Hepatocyte (in vitro differentiated cells): Measurements from ENCODE around the gene SPRY4. TPM values are rescaled to one million over a fixed set of nuclear protein-coding genes. Genes with fewer than 3 reads are reported as not detected.
"Not testable (repeated sequence)": the region's sequence is repeated elsewhere in the genome, so short reads cannot be mapped to it uniquely, and the experiment has no call there.

Experiments used
- DNase-seq: peaks from one replicate; pipeline ENCODE4 v3.0.0-alpha.2; 2016; ENCODE audit warnings: low spot score
- H2AFZ ChIP-seq: fragments of 200-600 bp; sonication (generic); 2 replicates; pipeline ENCODE4 v1.6.0; 2016; ENCODE audit warnings: antibody characterized with exemption, mild to moderate bottlenecking
- H3K27ac ChIP-seq: fragments of 200-600 bp; sonication (generic); 2 replicates; pipeline ENCODE4 v1.5.1; 2016; ENCODE audit warnings: mild to moderate bottlenecking
- H3K27me3 ChIP-seq: fragments of 200-600 bp; sonication (generic); 2 replicates; pipeline ENCODE4 v1.6.1; 2016
- H3K36me3 ChIP-seq: fragments of 200-600 bp; sonication (generic); replicated peaks from 2 replicates; pipeline ENCODE4 v1.5.1; 2016; ENCODE audit warnings: low read depth; ENCODE audit not compliant: insufficient read depth
- H3K4me1 ChIP-seq: fragments of 200-600 bp; sonication (generic); 2 replicates; pipeline ENCODE4 v1.5.1; 2016; ENCODE audit warnings: mild to moderate bottlenecking, moderate library complexity; ENCODE audit not compliant: insufficient read depth
- H3K4me2 ChIP-seq: fragments of 200-600 bp; sonication (generic); 2 replicates; pipeline ENCODE4 v1.6.0; 2016
- H3K4me3 ChIP-seq: fragments of 200-600 bp; sonication (generic); 2 replicates; pipeline ENCODE4 v1.5.1; 2016; ENCODE audit warnings: mild to moderate bottlenecking
- H3K79me2 ChIP-seq: fragments of 200-600 bp; sonication (generic); 2 replicates; pipeline ENCODE4 v1.6.0; 2017; ENCODE audit warnings: mild to moderate bottlenecking
- H3K9me2 ChIP-seq: fragments of 200-600 bp; sonication (generic); replicated peaks from 2 replicates; pipeline ENCODE4 v1.6.0; 2017; ENCODE audit warnings: mild to moderate bottlenecking; ENCODE audit not compliant: insufficient read depth
- H3K9me3 ChIP-seq: fragments of 200-600 bp; sonication (generic); 2 replicates; pipeline ENCODE4 v1.5.1; 2016; ENCODE audit warnings: low read depth, mild to moderate bottlenecking
- H4K20me1 ChIP-seq: fragments of 200-600 bp; sonication (generic); 2 replicates; pipeline ENCODE4 v1.6.0; 2016; ENCODE audit warnings: mild to moderate bottlenecking; ENCODE audit not compliant: insufficient read depth, poor library complexity, severe bottlenecking
- CTCF ChIP-seq: fragments of 200-600 bp; sonication (generic); IDR thresholded peaks from 2 replicates; pipeline ENCODE4 v1.5.1; 2016; ENCODE audit warnings: antibody characterized with exemption, mild to moderate bottlenecking; ENCODE audit not compliant: poor library complexity
- EZH2 ChIP-seq: fragments of 200-600 bp; sonication (generic); IDR thresholded peaks from 2 replicates; pipeline ENCODE4 v1.6.1; 2016; ENCODE audit warnings: antibody characterized with exemption, mild to moderate bottlenecking, borderline replicate concordance
- EZH2phosphoT487 ChIP-seq: fragments of 200-600 bp; sonication (generic); IDR thresholded peaks from one replicate; pipeline ENCODE4 v1.6.1; 2018; ENCODE audit warnings: antibody characterized with exemption, mild to moderate bottlenecking, low read depth, moderate library complexity; ENCODE audit not compliant: unreplicated experiment, severe bottlenecking
- WGBS: methylation state at CpG from one replicate; pipeline ENCODE4 v1.1.6; 2016; ENCODE audit warnings: low lambda C conversion rate; ENCODE audit errors: missing lambda C conversion rate; 5-methylcytosine and 5-hydroxymethylcytosine counted together
- polyA plus RNA-seq: library from polyadenylated mRNA; unstranded; fragments of >200 nt; fragmentation: Nextera tagmentation; extraction: Ambion mirVana; gene quantifications from 2 replicates; pipeline ENCODE4 v1.2.1, GENCODE V29; 2016
- total RNA-seq: library from RNA; depleted of rRNA; stranded (reverse); fragments of >200 nt; gene quantifications from 2 replicates; pipeline ENCODE4 v1.2.3, GENCODE V29; 2014

The SPRY4 gene
- total and polyA plus RNA-seq, 2 experiments from 2014 or later: 7.2 to 8.5 TPM

- TF ChIP-seq EZH2: no peak
- TF ChIP-seq CTCF: no peak
- TF ChIP-seq EZH2phosphoT487: no peak
- no peaks in the 10 kb centered on the region for H4K20me1 ChIP-seq
- no peak for DNase-seq
- H3K27ac ChIP-seq: no peak overlapping the region
- no peaks in the 10 kb centered on the region for H3K79me2 ChIP-seq
- no peak overlapping the region for H2AFZ ChIP-seq
- no peaks in the 10 kb centered on the region for H3K36me3 ChIP-seq
- no peaks in the 10 kb centered on the region for H3K9me2 ChIP-seq
- peaks cover under 1% of the 10 kb centered on the region for H3K4me1 ChIP-seq
- no peak overlapping the region for H3K4me3 ChIP-seq
- no peaks in the 10 kb centered on the region for H3K9me3 ChIP-seq
- H3K27me3 ChIP-seq: no peaks in the 10 kb centered on the region
- WGBS: 93% methylated on average over 8 of the region's 8 CpGs
- H3K4me2 ChIP-seq: no peak overlapping the region
Measured at GRCh38 chr5:142300677-142301076, 24.1 kb downstream of the SPRY4 start.

GRCh38 chr5:142298789-142299188 lies 26.0 kb downstream of the SPRY4 start:
- H3K4me3 ChIP-seq: no peak overlapping the region
- H3K4me2 ChIP-seq: no peak overlapping the region
- no peaks in the 10 kb centered on the region for H3K79me2 ChIP-seq
- H3K27ac ChIP-seq: no peak overlapping the region
- WGBS: 67% methylated on average over 6 of the region's 6 CpGs
- DNase-seq: no peak
- no peaks in the 10 kb centered on the region for H3K9me2 ChIP-seq
- H4K20me1 ChIP-seq: no peaks in the 10 kb centered on the region
- H3K27me3 ChIP-seq: no peaks in the 10 kb centered on the region
- TF ChIP-seq EZH2phosphoT487 (no peak), EZH2 (no peak), CTCF (no peak)
- no peak overlapping the region for H2AFZ ChIP-seq
- no peaks in the 10 kb centered on the region for H3K9me3 ChIP-seq
- H3K4me1 ChIP-seq: peaks cover 5% of the 10 kb centered on the region
- H3K36me3 ChIP-seq: no peaks in the 10 kb centered on the region

- not testable (repeated sequence) for H3K27me3 ChIP-seq, H3K27ac ChIP-seq, H2AFZ ChIP-seq, H3K4me3 ChIP-seq, H3K36me3 ChIP-seq, H3K9me3 ChIP-seq, H3K4me1 ChIP-seq, H3K4me2 ChIP-seq, DNase-seq, H4K20me1 ChIP-seq, H3K9me2 ChIP-seq, H3K79me2 ChIP-seq
- 99% methylated on average over 5 of the region's 5 CpGs for WGBS
Measured at GRCh38 chr5:142297786-142298185, 27.0 kb downstream of the SPRY4 start.

GRCh38 chr5:142296914-142297417 lies 27.9 kb downstream of the SPRY4 start:
- no peak overlapping the region for H3K4me3 ChIP-seq
- TF ChIP-seq EZH2phosphoT487: no peak
- no peak for TF ChIP-seq EZH2
- H3K79me2 ChIP-seq: no peaks in the 10 kb centered on the region
- no peak for DNase-seq
- H3K4me1 ChIP-seq: peaks cover 5% of the 10 kb centered on the region
- H3K36me3 ChIP-seq: no peaks in the 10 kb centered on the region
- H3K9me3 ChIP-seq: no peaks in the 10 kb centered on the region
- H4K20me1 ChIP-seq: no peaks in the 10 kb centered on the region
- H3K9me2 ChIP-seq: no peaks in the 10 kb centered on the region
- H3K27me3 ChIP-seq: no peaks in the 10 kb centered on the region
- H2AFZ ChIP-seq: no peak overlapping the region
- no peak overlapping the region for H3K4me2 ChIP-seq
- 52% methylated on average over 7 of the region's 7 CpGs for WGBS
- H3K27ac ChIP-seq: no peak overlapping the region
